ENCODE results near the gene KIAA1549. TPM values are rescaled to one million over a fixed set of nuclear protein-coding genes. Genes with fewer than 3 reads are reported as not detected.

KIAA1549 gene
- 3.1 and 3.8 TPM in 2 replicates for total RNA-seq

DNA sequence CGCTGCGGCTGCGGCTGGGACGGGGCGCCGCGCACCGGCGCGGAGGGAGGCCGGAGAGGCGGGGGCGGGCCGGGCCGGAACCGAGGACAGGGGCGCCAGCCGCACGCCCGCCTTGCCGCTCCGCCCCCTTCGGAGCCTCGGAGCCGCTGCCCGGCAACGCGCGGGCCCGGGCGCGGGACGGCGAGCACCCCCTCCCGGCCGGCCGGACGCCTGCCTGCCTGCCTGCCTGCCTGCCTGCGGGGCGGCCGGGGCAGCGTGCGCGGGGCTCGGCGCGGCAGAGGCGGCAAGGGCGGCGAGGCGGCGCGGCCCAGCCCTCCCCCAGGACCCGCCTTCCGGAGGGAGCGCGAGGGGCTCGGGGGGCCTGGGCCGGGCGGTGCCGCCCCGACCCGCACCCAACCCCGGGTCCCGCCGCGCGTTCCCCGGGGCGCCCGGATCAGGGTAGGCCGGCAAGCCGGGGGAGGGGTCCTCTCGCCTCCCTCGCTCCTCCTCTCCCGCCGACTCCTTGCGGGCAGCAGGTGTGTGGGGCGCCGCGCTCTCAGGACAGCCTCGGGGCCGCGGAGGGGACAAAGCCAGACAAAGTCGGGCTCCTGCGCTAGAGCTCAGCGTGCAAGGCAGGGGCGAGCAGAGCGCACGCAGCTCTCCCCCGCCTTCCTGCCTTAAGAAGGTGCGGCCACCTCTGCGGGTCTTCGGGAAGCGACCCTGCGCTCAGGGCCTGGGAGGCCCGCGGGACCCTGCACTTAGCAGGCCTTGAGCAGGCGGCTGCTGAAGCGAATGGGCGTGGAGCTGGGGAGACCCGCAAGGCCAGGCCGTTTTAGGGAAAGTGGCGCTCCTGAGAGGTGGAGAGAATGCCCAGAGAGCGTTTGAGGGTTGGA lies at the start of gene KIAA1549:
KIAA1549 (minus strand) TSS at position 58 of the 872 bp plus-strand sequence. CDS start 120 bp downstream, outside the sequence.

DNA sequence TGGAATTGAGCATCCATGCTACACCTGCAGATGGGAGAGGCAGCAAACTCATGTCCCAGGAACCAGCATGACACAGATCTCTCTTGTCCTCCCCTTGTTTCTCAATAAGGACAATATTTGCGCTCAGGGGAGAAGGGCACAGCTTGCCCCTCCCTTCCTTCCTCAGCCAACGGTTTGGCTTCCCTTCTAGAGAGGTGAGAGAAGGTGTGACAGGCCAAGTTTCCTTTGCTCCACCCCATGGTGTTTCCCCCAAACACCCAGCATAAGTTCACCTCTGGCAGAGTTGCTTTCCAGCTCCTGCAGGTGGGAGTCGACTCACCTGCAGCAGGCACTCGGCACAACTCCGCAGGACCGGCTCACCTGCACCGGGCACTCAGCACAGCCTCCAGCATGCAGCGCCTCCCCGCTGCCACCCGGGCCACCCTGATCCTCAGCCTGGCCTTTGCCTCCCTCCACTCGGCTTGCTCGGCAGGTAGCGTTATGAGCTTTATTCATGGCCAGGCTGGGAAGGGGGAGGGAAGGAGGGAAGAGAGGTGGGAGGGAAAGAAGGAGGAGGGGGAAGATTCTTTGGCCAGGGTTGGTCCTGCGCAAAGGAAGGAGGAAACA lies 183.4 kb downstream of the KIAA1549 start, which contains the start of the genes ATP6V0A4 and TMEM213:
ATP6V0A4 (minus strand) TSS at position 482 of the 606 bp plus-strand sequence. CDS start 26,949 bp downstream, outside the sequence.
TMEM213 (plus strand) TSS at position 280 of the 606 bp plus-strand sequence; CDS start at position 391, 111 bp downstream.

Other genes with a start within 250 kb of the KIAA1549 start
- gene TMEM213, start 183.4 kb downstream of the KIAA1549 start, total RNA-seq = not detected in 2 replicates
- gene ATP6V0A4, start 183.2 kb downstream of the KIAA1549 start, total RNA-seq = 0.10 and 0.13 TPM in 2 replicates
- 15.3 and 23.7 TPM in 2 replicates for gene ZC3HAV1L, start 54.7 kb upstream of the KIAA1549 start, total RNA-seq
- 42.4 and 45.8 TPM in 2 replicates for gene ZC3HAV1, start 128.3 kb upstream of the KIAA1549 start, total RNA-seq
- gene UBN2, start 249.8 kb upstream of the KIAA1549 start, total RNA-seq = 2.0 and 3.3 TPM in 2 replicates

Measured in mammary microvascular endothelial cell (primary cell).